ENCODE results near the gene MLC1. TPM values are rescaled to one million over a fixed set of nuclear protein-coding genes. Genes with fewer than 3 reads are reported as not detected.

MLC1 gene
- total and polyA plus RNA-seq, 2 donors (not counting 1 experiment from before 2014, with no cell fraction given), result 0.34 TPM; not detected in 1

DNA sequence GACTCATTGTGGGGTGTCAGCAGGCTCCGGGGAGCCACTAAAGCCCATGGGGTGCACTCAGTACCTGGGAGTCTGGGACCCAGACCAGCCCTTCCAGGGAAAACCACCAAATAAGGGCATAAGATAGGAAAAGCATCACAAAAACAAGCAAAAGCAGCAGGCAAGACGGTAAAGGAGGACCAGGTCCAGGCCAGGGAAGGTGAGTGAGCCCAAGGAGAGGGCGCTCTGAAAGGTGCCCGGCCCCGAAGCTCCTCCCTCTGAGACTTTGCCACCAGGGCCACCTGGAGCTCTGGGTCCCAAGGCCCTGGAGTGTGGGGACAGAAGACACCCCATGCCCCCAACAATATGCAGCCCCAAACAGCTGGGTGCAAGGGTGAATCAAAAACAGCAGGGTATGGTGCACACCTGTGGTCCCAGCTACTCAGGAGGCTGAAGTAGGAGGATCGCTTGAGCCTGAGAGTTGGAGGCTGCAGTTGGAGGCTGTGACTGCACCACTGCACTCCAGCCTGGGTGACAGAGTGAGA lies 67.5 kb downstream of the MLC1 start:
- Histone ChIP-seq H3K4me3 (ENCODE audit: control extremely low read depth in 1 of 5, extremely low read depth in 1 of 5, insufficient read depth in 1 of 5, low read depth in 2 of 5, low read length in 4 of 5) (no peak overlapping the region), H3K9ac (ENCODE audit: low read length) (no peak overlapping the region), H3K4me1 (ENCODE audit: control insufficient read depth in 2 of 2, insufficient read depth in 2 of 2, low read length in 2 of 2) (peaks cover 44 to 48% of the 10 kb centered on the region in 2 donors), H3K79me2 (ENCODE audit: control insufficient read depth, insufficient read depth, low read length) (no peaks in the 10 kb centered on the region), H3K27me3 (replicated peaks in 1 of 4; ENCODE audit: control extremely low read depth in 1 of 4, control insufficient read depth in 3 of 4, insufficient read depth in 4 of 4, low read length in 3 of 4) (peaks cover 0 to 35% (median 9%) of the 10 kb centered on the region in 4 experiments), H3K4me2 (replicated peaks; ENCODE audit: low read depth, low read length, poor library complexity, severe bottlenecking) (peak overlapping the region; percentile 54), H3K27ac (ENCODE audit: low read length in 2 of 2) (no peak overlapping the region), H3K9me3 (ENCODE audit: control extremely low read depth in 1 of 3, control insufficient read depth in 2 of 3, insufficient read depth in 1 of 3, low read length in 2 of 3) (peaks cover 0 to 6% (median 0%) of the 10 kb centered on the region in 3 donors), H4K20me1 (ENCODE audit: control insufficient read depth, insufficient read depth, low read length, poor library complexity, severe bottlenecking) (no peaks in the 10 kb centered on the region), H3K36me3 (replicated peaks in 1 of 2; ENCODE audit: control extremely low read depth in 1 of 2, control insufficient read depth in 1 of 2, extremely low read depth in 1 of 2, insufficient read depth in 2 of 2, low read length in 1 of 2) (no peaks in the 10 kb centered on the region), H2AFZ (ENCODE audit: insufficient read depth, low read depth, low read length, poor library complexity, severe bottlenecking) (no peak overlapping the region)
- no peak for TF ChIP-seq EZH2 (IDR thresholded peaks at IDR 0.05; ENCODE audit: borderline replicate concordance, insufficient read depth, low read depth, low read length, poor library complexity, severe bottlenecking)
- TF ChIP-seq, protein P1, sequence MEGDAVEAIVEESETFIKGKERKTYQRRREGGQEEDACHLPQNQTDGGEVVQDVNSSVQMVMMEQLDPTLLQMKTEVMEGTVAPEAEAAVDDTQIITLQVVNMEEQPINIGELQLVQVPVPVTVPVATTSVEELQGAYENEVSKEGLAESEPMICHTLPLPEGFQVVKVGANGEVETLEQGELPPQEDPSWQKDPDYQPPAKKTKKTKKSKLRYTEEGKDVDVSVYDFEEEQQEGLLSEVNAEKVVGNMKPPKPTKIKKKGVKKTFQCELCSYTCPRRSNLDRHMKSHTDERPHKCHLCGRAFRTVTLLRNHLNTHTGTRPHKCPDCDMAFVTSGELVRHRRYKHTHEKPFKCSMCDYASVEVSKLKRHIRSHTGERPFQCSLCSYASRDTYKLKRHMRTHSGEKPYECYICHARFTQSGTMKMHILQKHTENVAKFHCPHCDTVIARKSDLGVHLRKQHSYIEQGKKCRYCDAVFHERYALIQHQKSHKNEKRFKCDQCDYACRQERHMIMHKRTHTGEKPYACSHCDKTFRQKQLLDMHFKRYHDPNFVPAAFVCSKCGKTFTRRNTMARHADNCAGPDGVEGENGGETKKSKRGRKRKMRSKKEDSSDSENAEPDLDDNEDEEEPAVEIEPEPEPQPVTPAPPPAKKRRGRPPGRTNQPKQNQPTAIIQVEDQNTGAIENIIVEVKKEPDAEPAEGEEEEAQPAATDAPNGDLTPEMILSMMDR (IDR thresholded peaks at IDR 0.05), result no peak
- POLR2A ChIA-PET, result interaction anchor here (0.7 to 1.2 kb wide), 3 partner anchors 51 to 173 kb away, joined by 3 read pairs; no protein-coding TSS in a partner anchor
- no peak overlapping the region for H3K27ac Mint-ChIP-seq
- H3K27me3 Mint-ChIP-seq, result peaks cover 3% of the 10 kb centered on the region
- H3K4me1 Mint-ChIP-seq, result peaks cover 40% of the 10 kb centered on the region
- intact Hi-C loops (cut with micrococcal nuclease), result loop anchor here (5.0 kb wide), 1 partner anchor 35 kb away; no protein-coding TSS in a partner anchor
- H3K9me3 Mint-ChIP-seq (ENCODE audit: insufficient read depth), result no peaks in the 10 kb centered on the region
- DNase-seq (no peak), ATAC-seq (ENCODE audit: low read depth) (no peak)
- peak overlapping the region; percentile 34 for H3K4me3 Mint-ChIP-seq
- CTCF ChIA-PET, result interaction anchor here (0.5 to 3.8 kb wide), 7 partner anchors 11 to 126 kb away, joined by 3 to 16 read pairs (median 5); no protein-coding TSS in a partner anchor
- 94% methylated on average over 6 of the region's 6 CpGs for WGBS (ENCODE audit: insufficient coverage)
